NCI-H524 (cell line): ENCODE results near the gene KCNQ1.

Experiments
- DNase-seq, 2 experiments: peaks; one replicate each; lab custom pipeline; 2025; lab: John Stamatoyannopoulos, UW

KCNQ1 gene

DNA sequence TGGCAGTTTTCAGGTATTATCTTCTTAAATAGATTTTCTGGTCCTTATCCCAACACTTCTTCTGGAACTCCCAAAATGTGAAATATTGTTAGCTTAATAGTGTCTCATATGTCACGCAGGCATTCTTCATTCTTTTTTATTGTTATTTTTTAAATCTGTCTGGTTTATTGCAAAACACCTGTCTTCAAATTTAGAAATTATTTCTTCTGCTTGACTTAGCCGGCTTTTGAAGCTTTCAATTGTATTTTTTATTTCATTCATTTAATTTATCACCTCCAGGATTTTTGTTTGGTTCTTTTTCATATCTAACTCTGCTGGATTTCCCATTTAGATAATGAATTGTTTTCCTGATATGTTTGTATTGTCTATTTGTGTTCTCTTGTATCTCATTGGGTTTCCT, 205.0 kb downstream of the KCNQ1 start:
- DNase-seq: no peak

DNA sequence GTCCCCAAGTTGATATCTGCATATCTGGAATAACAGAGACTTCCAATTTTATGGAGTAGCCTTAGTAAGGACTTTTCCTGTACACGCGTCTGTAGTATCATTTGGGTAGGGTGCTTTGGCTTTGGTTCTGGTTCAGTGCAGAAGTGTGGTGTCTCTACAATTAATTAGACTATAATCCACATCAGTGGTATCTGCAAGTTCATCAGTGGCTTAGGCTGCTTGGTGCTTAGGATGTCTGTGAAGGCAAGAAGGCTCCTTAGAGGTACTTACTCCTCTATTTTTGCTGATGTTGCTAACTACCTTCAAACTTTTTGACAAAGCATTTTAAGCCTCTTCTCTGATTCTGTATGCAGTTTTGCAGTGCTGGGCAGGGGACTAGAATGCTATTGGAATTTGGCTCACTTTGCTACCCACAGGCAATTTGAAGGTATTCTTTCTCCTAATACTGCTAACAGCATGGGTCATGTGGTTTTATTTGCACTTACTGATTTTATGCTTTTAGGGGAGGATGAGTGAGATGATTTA, 205.6 kb downstream of the KCNQ1 start:
- DNase-seq: no peak

DNA sequence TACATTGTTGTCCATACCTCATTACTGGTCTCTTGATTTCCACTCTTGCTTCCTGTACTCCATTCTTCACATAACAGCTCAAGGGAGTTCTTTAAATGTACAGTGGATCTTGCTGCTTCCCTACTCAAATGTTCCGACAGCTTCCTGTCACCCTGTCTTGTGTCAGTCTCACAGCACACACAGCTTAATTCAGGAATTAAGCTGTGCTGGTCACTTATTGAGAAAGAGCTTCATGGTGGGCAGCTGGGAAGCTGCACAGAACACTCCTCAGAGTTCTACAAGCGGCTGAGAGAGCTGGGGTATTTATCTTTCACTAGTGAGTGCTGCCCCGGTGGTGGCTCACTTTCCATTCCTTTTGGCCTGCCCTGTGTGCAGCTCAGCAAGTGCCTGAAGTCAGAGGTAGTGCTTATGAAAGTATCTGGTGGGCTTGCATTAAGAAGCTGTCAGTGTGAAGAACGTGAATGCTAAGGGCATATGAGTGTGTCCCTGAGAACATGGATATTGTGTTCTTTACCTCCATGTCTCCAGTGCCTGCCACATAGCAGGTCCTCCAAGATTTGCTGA, 206.3 kb downstream of the KCNQ1 start:
- DNase-seq: no peak

DNA sequence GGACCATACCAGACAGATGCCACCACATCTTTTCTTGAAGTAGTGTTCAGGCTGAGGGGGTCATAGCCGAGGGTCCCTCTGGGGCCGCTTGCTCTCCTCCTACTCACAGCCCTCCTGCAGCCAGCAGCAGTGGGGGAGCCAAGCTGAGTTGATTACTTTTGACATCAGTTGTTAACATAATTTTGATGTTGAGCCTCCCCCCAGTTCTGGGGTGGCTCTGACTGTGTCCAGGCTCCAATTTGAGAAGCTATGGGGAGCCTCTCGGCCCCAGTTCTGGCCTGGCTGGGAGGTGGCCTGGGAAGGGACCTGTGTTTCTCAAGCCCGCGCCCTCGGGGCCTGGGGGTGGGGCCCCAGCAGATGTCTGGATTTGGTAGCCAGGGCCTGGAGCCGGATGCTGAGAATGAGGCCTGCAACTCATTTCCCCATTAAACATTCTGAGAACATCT, 207.0 kb downstream of the KCNQ1 start:
- DNase-seq: no peak

DNA sequence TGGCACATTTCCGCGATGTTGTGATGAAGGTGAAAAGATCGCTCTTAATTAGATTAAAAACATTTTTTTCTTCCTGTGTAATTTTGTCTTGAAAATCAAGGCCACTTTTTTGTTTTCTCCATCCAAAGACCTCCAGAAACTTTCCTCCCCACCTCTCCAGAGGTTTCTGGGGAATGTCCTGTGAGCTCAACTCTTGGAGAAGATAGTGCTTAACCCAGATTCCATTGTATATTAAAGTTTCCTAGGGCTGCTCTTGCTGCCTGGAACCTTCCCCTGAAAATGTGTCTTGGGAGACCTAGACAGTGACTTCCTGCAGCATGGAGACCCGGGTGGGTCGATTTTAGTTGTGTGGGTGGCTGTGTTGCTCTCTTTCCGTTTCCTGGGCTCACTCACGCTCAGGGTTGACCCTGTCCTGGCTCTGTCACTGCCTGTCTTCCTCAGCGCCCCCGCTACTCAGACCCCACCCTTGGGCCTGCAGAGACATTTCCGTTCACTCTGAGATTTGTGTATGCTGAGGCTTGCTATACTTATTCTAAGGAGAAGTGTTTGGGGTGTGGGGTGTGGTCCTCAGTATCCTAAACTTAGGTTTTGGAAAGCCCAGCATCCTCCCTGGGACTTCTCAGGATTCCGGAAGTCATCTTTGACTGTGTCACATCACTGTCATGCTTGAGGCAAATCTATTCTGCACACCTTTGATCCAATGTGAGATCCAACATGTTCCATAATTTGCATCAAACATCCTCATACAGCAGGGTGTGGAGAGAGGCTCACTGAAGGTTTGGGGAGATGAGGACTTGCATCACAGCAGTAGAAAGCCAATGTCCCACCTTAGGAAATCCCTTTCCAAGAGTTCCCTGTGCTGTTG, 207.8 kb downstream of the KCNQ1 start:
- DNase-seq: no peak

DNA sequence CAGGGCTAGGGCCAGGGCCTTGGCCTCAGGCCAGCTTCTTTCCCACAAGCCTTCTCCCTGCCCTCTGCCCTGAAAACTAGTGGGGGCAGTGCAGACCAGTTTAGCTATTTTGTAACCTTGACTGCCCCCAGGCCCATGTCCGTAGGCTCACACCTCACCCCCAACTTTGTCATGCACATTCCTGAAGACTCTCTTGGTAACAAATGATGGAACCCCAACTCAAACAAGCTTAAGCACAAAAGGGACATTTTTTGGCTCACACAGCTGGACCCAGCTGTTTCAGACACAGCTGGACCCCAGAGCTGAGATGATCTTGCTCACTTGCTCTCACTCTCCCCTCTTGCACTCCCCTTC, 208.4 kb downstream of the KCNQ1 start:
- no peak for DNase-seq

DNA sequence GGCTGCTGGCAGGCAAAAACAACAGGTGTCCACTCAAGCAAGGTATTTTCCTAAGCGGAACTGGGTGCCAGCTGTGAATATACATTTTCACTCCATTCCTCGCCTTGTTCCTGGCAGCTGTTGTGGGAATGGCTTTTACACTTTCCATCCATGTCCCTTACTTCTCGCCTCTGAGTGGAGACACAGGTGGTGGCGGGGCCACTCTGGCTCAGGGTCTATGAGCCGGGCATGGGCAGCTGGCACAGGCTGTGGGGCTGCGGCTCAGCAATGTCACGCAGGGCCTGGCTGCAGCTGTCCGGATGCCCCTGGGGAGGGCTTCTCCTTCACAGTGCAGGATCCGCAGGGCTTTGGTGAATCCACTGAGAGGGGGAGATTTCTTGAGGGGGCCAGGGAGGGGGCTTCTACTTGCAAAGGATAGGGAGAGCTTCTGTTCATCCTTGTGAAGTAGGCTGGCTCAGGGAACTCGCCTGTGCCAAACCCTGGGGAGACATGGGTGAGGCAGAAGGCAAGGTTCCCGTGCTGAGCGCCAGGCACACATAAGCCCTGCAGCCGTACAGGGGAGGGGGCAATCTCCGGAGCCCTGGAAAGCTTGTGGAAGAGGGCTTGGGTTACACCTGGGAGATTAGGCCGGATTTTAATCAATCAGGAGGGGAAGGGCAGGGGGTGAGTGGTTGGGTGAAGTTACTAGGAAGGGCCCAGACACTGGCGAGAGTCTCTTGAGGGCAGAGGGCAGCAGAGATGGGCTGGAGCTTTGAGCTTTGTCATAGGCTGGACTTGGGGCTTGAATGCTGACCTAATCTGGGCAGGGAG, 209.3 kb downstream of the KCNQ1 start:
- peak; percentile 93 to 94 for DNase-seq

DNA sequence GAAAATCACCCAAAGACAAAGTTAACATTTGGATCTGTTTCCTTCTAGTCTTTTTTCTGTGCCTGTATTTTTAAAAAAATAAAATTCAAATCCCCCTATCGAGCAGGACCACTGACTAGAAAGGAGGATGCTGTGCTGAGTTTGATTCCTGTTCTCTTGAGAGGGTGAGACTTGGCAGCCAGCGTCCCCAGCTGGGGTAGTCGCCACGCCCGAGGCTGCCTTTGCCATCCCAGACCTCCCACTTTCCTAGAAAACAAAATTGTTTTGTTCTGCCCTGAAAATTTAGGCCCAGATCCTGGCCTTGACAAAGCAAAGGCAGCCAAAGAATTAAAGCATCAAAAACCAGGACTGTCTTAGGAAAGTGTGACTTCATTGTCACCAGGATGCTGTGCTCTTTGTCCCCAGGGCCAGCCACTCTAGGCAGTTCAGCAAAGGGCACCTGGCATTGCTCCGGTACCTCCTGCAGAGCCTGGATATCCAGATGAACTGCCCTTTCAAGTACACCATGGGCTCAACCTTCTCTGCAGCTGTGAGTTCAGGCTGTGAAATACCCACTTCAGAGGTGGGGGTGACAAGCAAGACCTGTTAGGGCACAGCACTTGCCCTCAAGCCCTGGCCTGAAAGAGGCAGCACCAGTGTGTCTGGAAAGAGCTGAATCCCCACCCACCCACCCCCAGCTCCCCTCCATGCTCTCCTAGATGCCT, 210.4 kb downstream of the KCNQ1 start:
- no peak for DNase-seq

DNA sequence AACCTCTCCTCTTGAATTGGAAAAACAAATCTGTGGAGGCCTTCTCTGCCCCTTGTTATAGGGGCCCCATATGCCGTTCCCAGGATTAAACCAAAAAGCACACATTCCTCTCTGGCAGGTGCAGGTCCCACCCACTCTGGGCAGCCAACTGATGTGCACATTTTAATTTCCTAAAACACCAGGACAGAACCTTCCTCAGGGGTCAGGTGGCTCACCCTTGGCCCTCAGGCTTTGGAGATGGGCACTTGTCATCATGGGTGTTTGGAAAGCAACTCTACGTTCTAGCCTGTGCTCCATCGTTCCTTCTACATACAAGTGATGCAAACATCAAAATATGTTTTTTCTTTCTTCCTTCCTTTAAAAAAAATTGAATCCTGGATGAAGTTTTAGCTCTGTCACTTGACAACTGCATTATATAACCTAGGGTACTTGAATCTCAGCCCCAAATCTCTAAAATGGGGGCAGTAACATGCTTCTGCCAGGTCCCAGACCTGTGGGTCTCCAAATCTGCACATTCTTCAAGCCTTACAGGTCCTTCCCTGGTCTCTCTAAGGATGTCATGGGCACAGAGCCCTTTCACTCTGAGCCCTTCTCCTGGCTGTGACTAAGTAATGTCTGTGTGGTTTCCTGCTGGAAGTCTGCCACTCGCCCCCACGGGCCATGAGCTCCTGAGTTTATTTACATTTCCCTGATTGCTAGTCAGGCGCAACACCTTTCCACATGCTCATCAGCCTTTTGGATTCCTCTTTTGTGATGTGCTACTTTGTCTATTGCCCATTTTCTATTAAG, 211.2 kb downstream of the KCNQ1 start:
- DNase-seq: peak in 1 of 2 experiments; percentile 15

DNA sequence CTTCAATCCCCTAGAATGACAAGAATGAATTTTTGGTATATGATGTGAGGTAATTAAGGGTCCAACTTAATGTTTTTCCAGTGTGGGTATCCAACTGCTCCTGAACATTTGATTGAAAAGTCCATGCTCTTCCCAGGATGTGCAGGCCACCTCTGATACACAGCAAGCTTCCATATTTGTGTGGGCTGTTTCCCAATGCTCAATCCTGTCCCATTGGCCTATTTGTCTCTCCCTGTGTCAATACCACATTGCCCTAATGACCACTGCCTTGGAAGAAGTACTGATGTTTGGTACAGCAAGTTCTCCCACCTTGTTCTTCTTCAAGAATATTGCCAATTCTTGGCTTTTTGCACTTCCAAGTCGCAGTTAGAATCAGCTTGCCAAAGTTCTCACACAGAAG, 212.1 kb downstream of the KCNQ1 start:
- DNase-seq: no peak

DNA sequence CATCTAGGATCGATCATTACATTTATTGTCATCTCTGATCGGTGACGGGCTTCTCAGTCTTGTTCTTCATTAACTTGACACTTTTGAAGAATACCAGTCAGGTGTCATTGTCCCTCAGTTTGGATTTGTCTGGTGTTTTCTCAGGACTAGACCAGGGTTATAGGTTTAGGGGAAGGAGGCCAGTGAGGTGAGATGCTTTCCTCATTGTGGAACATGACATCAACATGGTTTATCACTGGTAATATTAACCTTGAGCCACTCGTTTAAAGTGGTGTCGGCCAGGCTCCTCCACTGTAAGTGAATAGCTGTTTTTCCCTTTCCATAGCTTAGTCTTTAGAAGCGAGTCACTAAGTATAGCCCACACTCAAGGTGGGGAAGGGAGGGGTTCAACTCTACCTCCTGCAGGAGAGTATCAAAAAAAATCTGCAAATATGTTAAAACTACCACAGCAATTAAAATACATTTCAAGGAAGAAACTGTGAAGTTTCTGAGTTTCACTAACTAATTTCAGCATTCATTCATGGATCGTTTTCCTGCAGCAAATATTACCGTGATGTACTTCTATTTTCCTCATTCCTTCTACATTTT, 213.0 kb downstream of the KCNQ1 start:
- no peak for DNase-seq

DNA sequence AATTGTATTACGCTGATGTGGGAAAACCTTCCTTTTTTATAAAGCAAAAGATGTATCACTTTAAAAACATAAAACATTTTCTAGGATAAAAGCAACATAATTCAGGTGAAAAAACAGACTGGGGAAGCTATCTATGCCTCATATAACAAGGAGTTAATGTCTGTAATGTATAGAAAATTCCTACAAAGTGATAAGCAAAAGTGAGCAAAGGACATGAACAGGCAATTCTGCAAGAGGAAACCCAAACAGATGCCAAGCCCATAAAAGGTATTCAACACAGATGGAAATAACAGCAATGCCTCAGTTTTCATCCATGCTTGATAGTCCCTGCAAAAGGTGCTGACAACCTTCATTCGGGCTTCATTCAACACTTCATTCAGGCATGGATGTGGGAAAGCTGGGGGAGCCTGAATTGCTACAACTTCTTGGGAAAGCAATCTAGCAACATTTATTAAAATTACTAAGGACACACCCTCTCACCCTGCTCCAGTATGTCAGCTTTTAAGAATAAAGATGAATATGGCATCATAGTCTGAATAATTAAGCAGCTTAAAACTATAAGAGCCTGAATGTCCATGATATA, 215.6 kb downstream of the KCNQ1 start:
- no peak for DNase-seq

DNA sequence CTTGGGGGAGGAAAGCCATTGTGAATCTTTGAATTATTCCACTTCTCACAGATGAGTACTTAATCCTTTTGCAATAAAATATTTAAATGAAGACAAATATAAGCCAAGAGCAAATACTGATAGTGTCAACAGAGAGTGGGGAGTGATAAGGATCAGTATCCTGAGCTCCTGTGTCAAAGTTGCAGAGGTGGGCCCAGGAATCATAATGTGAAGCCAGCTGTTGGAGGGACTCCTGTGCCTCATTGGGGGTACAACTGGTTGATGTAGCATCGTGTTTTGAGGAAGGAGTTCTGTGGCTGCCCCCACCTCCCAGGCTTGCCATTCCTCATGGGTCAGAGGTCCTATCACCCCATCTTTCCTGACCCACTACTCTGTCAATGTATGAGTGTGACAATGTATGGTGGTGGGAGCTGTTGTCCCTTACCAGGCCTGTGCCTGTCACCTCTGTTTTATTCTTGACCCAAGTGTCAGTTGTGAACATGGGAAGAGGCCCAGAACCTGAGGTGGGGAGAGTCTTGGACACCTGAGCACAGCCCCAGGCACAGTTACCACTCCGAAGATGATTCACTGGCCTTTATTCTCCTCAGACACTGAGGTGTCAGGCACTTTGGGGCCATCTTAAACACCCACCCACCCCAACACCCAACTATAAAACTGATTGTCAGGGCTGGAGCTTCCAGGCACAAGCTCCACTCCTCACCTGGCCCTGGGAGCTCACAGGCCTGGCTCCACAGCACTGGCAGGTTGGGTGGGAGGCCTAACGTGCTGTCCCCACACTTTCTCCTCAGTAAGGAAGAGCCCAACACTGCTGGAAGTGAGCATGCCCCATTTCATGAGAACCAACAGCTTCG, 216.6 kb downstream of the KCNQ1 start:
- DNase-seq: no peak

DNA sequence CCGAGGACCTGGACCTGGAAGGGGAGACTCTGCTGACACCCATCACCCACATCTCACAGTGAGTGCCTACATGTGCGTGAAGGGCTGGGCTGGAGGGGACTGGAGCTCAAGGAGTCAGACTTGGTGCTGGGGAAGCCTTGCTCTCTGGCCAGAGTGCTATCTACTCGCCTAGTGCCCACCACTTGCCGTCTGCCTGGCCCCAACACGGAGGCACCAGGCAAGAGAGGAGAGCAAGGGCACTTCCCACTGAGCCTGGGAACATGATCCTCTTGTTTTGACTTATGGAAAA, 217.2 kb downstream of the KCNQ1 start:
- DNase-seq: no peak

DNA sequence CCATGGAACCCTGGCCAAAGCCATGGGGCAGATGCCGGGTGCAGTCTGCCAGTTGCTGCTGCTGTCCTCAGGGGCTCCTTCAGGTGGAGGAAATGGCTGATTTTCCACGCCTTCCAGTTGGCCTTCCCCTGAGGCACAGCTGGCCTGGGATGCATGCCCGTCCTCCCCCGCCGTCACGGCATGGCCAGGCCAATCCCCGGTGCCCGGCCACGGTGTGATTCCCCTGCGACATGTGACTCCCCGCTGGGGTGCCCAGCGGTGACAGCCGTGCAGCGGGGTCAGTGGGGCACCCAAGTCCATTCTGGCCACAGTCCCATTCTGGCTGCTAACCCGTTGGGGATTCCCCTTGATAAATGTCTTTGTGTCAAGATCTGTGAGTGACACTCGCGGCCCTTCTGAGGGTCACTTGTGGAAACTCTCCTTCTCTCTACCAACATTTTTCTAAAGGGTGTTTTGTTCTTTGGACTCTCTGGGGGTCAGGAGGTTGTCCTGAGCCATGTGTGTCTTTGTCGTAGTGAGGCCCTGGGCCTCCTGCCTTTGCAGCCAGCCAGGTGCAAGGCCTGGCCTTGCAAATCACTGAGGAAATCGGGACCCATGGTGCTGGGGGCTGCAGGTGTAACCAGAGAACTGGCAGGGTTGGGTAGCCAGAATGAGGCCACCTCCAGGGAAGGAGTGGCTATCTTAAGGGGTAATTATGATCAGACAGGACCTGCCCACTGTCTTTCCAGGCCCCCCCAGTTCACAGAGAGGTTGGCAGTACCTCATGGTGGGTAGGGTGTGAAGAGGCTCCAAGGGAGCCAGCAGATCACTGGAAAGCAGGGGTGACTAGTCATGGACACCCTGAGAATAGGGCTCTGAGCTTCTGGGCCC, 217.9 kb downstream of the KCNQ1 start:
- DNase-seq: no peak

DNA sequence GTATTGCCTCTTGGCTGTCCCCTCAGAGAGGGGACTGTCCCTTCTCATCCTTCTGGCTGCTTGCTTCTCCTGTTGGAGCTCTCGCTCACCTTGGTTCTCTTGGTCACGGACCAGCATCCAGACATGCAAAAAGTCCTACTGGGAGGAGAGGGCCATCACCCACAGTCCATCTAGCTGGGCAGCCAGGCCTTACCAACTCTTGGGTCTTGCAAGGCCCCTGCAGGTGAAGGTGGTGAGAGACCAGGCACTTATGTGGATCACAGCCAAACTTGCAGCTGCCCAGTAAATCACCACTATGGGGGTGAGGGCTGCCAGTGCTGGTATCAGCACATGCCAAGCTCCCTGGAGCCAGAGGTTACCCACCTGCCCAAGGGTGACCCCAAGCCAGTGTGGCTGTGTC, 218.7 kb downstream of the KCNQ1 start:
- no peak for DNase-seq

DNA sequence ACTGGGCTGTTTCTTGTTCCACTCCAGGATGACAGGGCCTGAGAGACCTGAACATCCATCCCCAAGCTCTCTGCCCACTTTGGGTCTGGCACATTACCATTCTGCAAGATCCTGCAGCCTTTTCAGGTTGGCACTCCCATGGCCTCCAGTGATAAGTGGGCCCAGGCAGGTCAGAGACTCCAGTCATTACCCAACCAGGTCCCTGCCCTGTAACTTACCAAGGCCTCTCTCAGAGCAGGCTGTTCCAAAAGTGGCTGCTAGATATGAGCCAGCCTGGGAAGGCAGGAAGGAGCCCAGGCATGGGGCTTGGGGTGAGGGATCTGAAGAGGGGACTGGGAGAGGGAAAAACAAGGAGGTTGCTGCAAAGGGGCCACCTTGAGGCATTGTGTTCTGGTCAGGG, 219.1 kb downstream of the KCNQ1 start:
- DNase-seq: no peak

DNA sequence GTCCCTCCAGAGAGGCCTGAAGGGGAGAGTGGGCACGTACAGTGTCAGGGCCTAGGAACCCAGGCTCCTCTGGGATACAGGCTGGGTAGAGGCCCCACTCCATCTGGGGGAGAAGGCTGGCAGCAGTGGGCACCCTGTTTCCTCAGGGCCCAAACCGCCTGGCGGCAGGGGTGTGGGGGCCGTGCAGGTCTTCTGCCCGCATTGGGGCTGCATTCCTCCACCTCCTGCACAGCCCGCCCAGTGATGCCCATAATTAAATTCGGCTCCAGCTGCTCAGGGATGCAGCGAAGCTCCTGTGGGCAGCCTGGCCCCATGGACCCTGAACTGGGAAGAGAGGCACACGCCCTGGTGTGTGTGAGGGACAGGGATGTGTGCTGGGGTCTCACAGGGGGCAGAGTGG, 219.6 kb downstream of the KCNQ1 start:
- no peak for DNase-seq
